NCI-H2107 treated with DMSO at 0.1 percent for 48 hours (cell line): ENCODE results near the gene MOB2.

Experiments used
- DNase-seq: peaks from one replicate; lab custom pipeline; 2025; ENCODE audit not compliant: unreplicated experiment; lab: John Stamatoyannopoulos, UW

MOB2 gene, protein sequence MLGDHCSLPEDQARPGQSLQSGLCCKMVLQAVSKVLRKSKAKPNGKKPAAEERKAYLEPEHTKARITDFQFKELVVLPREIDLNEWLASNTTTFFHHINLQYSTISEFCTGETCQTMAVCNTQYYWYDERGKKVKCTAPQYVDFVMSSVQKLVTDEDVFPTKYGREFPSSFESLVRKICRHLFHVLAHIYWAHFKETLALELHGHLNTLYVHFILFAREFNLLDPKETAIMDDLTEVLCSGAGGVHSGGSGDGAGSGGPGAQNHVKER

DNA sequence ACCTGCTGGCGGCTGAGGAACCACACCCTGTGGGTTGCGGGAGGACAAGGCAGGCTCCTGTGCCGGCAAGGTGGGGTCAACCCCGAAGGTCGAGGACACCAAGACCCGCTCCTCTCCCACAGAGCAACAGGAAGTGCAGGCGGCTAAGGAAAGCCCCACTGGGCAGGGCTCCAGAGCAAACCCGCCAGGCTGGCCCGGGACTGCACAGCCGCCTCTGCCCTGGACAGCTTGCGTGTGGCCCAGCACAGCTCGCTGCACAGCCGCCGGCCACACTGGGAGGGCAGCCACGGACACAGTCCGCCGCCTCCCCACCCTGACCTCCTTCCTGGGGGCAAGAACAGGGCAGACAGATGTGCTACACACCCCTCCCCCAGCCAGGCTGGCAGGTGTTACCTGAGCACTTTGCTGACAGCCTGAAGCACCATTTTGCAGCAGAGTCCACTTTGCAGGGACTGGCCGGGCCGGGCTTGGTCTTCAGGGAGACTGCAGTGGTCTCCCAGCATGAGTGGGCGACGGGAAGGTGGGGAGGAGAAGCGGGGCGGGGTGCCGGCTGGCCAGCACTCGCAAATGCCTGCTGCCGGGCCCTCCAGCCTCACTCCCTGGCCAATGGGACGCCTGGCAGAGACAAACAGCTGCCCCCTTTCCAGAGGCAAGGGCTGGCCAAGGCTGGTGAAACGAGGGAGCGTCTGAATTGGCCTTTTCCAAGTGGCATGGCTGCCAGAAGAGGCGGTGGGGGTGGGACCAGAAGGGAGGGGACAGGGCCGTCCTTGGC lies at the start of gene MOB2:
Gene MOB2 (minus strand): TSS at position 726 of the 772 bp plus-strand sequence. CDS start 223 bp downstream, at position 503.
- no peak for DNase-seq

DNA sequence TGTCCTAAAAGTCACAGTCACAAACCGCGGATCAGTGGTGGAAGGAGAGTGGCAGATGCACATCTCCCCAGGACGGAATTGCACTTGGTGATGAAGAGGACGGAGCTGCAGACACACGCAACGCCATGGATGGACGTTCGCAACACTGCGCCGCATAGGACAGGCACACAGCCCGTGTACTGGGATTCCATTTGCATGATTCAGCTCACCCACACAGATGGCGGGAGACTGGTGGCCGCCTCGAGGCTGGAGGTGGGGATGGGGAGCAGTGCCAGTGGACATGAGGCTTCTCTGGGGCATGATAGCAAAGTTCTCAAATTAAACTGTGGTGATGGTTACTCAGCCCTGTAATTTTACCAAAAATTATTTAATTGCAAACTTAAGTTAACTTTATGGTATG lies 48.1 kb upstream of the MOB2 start:
- no peak for DNase-seq

- DNase-seq: no peak
Observed at GRCh38 chr11:1534171-1534570, 47.6 kb upstream of the MOB2 start.

DNA sequence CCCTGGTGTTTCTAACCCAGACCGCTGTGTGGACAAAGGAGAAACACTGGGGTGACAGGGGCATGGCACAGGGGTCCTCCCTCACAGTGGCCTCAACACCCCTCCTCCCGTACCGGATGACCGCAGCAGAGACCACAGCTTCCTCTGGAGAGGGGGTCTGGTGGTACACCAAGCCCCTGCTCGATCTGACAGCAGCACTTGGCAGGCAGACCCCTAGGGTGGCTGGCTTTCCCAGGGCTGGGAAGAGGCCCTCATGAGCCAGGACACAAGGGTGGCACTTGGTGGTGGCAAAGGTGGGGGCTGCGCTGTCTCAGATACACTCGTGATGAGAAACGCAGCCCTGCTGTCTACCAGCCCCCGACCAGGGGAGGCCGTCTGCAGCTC lies 46.8 kb upstream of the MOB2 start:
- DNase-seq: no peak

- DNase-seq: no peak
Observed at GRCh38 chr11:1532606-1533341, 46.2 kb upstream of the MOB2 start.

DNA sequence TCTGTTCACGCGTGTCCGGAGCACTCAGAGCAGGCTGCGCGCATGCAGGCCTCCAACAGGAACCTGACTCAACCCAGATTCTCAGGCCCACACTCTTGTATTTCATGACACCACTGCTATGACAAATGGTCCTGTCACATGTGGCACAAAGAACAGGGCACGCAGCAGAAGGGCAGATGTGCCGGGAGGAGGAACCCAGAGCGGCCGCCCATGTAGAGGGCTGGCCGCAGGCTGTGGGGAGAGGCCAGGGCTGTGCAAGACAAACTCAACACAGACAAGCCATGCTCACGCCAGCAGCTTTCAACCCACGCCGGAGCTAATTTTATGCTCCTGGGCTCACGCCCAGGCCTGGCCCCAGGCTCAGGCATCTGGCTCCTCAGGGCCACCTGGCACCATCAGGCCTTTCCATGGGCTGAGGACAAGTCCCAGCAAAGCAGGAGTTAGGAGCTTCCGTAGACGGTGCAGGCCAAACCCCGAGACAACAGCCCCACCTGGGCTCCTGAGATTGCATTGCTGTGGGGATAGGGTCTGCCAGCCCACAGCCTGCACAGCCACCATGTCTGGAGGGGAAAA lies 45.5 kb upstream of the MOB2 start:
- no peak for DNase-seq

DNA sequence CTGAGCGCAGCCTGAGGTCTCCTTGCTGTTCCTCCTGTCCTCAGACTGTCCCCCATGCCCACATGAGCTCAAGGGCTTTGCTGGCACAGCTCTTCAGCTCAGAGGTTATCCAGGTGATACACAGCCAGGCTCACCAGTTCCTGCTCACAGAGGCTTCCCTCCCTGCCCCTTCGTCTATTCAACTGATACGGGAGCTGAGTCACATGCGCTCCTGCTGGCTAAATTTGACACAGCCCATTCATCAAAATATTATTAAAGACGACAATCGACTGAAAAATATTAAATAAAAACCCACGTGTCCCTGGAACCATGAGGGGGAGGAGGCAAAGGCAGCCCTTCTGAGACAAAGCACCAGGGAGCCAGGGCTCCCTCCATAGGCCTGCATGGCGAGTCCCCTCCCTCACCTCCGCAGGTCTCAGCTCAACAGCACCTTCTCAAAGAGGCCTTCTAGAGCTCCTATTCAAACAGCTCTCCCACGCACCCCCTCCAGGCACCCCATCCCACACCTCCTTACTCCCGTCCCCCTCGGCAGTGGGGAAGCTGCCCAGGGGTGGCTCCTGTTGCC lies 45.0 kb upstream of the MOB2 start:
- DNase-seq: no peak

GRCh38 chr11:1530686-1531448 lies 44.3 kb upstream of the MOB2 start:
- DNase-seq: no peak

GRCh38 chr11:1529774-1530173 lies 43.2 kb upstream of the MOB2 start:
- no peak for DNase-seq

GRCh38 chr11:1529286-1529685 lies 42.7 kb upstream of the MOB2 start:
- no peak for DNase-seq

- DNase-seq: no peak
Observed at GRCh38 chr11:1528710-1529109, 42.1 kb upstream of the MOB2 start.

DNA sequence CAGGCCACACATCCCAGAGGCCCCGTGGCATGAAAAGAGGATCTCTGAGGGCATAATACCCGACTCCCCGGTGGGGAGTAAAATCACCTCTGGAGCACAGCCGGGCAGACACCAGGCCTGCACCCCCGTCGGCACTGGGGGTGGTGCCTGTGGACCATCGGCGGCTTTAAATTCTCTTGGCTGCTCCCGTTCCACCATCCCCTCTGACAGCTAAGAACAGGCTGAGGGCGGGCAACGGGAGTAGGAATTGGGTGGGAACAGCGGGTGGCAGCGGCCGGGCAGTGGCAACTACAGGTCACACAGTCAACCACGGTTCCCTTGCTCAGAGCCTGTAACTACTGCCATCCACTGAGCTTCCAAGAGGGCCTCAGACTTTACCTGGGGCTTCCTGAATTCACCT lies 40.2 kb upstream of the MOB2 start:
- no peak for DNase-seq

DNA sequence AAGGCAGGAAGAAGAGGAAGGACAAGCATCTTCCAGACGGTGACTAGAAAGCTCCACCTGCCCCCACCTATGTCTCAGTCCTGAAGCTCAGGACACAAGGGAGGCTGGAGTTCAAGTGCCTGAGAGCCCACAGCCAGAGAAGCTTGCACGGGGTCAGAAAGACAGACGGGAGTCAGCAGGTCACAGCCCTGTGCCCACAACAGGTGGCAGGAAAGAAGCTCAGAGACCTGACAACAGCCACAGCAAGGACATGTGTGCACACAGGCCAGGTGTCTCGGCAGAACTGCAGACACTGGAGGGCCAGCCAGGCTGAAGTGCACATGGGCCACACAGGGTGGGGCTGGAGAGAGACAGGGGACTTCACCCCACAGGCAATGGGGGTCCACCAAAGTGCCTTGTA lies 37.2 kb upstream of the MOB2 start:
- no peak for DNase-seq

DNA sequence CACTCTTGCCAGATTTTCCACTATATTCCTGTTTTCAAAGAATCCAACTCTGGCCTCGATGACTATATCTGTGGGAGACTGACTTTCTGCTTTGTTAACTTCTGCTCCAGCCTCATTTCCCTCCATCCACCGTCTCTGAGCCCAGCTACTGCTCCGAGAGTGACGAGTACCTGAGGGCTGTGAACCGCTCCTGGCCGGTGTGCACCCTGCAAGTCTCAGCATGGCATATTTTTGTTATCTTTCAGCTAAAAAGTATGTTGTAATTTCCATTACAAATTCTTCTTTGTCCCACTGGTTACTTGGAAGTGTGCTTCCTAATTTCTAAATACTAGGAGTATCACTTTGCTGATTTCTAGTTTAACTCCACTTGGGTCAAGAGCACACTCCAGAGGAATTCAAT lies 36.5 kb upstream of the MOB2 start:
- DNase-seq: no peak

GRCh38 chr11:1522081-1522424 lies 35.5 kb upstream of the MOB2 start:
- DNase-seq: no peak

DNA sequence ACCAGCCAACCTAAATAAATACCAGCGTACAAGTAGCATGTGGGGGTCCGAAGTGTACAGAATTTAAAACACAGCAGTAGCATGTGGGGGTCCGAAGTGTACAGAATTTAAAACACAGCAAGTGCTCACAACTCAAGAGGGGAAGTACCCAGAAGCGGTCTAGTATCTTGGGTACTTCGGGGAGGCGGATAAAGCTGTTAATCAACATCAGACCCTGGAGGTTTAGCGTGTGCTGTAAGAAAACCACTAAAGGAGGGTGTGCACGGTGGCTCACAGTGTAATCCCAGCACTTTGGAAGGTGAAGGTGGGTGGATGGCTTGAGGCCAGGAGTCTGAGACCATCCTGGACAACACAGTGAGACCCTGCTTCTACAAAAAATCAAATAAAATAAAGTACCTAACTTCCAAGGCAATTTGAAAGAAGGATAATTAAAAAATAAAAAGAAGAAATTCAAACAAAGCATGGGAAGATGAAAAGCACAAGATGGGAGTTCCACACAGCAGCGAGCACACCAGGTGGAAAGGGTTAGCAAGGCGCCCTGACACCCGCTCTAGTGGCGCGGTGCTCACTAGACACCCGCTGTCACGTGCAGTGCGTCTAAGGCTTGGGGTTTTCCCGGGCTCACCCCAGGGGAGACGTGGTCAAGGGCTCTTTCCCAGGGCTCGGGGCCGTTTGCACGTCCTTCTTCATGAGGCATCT lies 35.0 kb upstream of the MOB2 start:
- DNase-seq: no peak

DNA sequence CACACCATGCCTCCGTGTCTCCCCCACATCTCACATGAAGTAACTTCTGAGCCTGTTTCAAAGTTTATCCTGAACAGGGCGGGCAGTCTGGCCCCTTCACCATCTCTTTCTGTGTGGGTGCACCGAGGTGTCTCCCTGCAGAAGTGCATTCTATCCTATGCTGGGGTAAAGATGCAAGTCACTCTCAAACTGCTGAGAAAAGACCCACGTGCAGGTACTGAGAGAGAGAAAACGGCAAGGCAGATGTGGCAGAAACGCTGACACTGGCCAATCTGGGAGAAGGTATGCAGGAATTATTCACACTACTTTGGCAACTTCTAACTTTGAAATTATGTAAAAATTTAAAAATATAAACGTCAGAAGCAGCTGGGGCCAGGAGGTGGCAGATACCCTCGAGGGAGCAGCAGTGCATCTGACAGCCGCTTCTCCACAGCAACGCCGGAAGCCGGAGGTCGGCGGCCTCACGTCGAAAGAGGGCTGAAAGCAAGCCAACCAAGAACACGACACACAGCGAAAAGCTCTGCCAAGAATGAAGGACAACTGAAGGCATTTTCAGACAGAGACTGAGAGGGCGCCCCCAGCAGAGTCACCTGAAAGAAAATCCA lies 34.2 kb upstream of the MOB2 start:
- DNase-seq: no peak

- DNase-seq: no peak
Observed at GRCh38 chr11:1520209-1520662, 33.7 kb upstream of the MOB2 start.
